Psoas muscle (tissue), 8 donors: Measurements from ENCODE around the gene FZD4. TPM values are rescaled to one million over a fixed set of nuclear protein-coding genes. Genes with fewer than 3 reads are reported as not detected.
A peak's percentile ranks its signal among the peaks of the same experiment; 100 is the strongest.
"Not testable (repeated sequence)": the region's sequence is repeated elsewhere in the genome, so short reads cannot be mapped to it uniquely, and the experiment has no call there.

Experiments used
- ATAC-seq, 4 donors: fragments of 200-7000 bp; cut with Tn5 transposase; one replicate each; pipeline ENCODE4 v1.9.1; 2020; ENCODE audit warnings: moderate library complexity in 3 of 4, mild to moderate bottlenecking in 2 of 4
- DNase-seq, 2 donors: peaks; one replicate each; pipeline ENCODE4 v3.0.0-alpha.2; 2020
- H3K27ac ChIP-seq: fragments of 200-600 bp; one replicate; pipeline ENCODE4 v1.8.0; 2022
- H3K27me3 ChIP-seq, 3 donors: fragments of 200-600 bp in 1 of 3; one replicate each; pipeline versions ENCODE4 v1.6.1 to v1.8.0; 2013 to 2022; ENCODE audit warnings: low read length in 2 of 3, mild to moderate bottlenecking in 2 of 3, moderate library complexity in 1 of 3; ENCODE audit not compliant: insufficient read depth in 3 of 3
- H3K36me3 ChIP-seq, 2 donors: fragments of 200-600 bp in 1 of 2; one replicate each; pipeline versions ENCODE4 v1.6.1 to v1.8.0; 2013 to 2022; ENCODE audit warnings: low read depth in 1 of 2, mild to moderate bottlenecking in 1 of 2, moderate library complexity in 1 of 2; ENCODE audit not compliant: insufficient read depth in 1 of 2
- H3K4me1 ChIP-seq: fragments of 200-600 bp; one replicate; pipeline ENCODE4 v1.8.0; 2022
- H3K4me3 ChIP-seq: fragments of 200-600 bp; one replicate; pipeline ENCODE4 v1.8.0; 2022; ENCODE audit warnings: mild to moderate bottlenecking
- H3K9me3 ChIP-seq: fragments of 200-600 bp; one replicate; pipeline ENCODE4 v1.8.0; 2022
- CTCF ChIP-seq: fragments of 200-600 bp; IDR thresholded peaks from one replicate; pipeline ENCODE4 v1.8.0; 2022; ENCODE audit warnings: antibody characterized with exemption
- WGBS, 3 donors: extraction: QIAGEN DNeasy Blood & Tissue Kit; methylation state at CpG; one replicate each; pipeline versions ENCODE4 v1.1.6 to v1.1.7; 2013; 5-methylcytosine and 5-hydroxymethylcytosine counted together
- intact Hi-C, 2 donors: fragments of 100-400 bp; cut with DNase I; formaldehyde crosslinking; loops; one replicate each; pipeline versions ENCODE4 v1.11.0 to v1.14.2; 2022
- polyA plus RNA-seq, 3 donors: library from polyadenylated mRNA; stranded (reverse); fragments of 200-250 nt; gene quantifications; one replicate each; pipeline ENCODE4 v1.2.3, GENCODE V29; 2013
- total RNA-seq, 4 donors: library from RNA; stranded (reverse); fragmentation: NEBNext Ultra II Directional in 2 of 4; extraction: Animal tissue kit (Norgen Biotek cat#: 25700) in 2 of 4; gene quantifications; one replicate each; pipeline versions ENCODE4 v1.2.1 to v1.2.4, GENCODE V29; 2021 to 2023
- donor health status: healthy with polysubstance abuse.
- donor health status: DM: no; HTN: no; CAD: no; lungs with moderate emphysema.
- donor health status: Bipolar disorder and iron deficiency.
- donor health status: healthy.
- donor health status: DM: yes; HTN: yes; CAD: no.
- donor health status: DM: no; HTN: no; CAD: no.
- donor health status: DM: no; HTN: no; CAD: no.
- donor health status: DM: yes; HTN: yes; CAD: no.

FZD4 gene
- total and polyA plus RNA-seq, 7 donors, result 12.3 to 158 (median 27.5) TPM

GRCh38 chr11:86978247-86978646 lies 23.1 kb upstream of the FZD4 start:
- DNase-seq (peak; percentile 65 to 78), ATAC-seq (peak in 3 of 4 donors; percentile 47 to 74 (median 71))
- WGBS, 3 donors, result 55 to 64% (median 56%) methylated on average over 7 of the region's 7 CpGs

DNA sequence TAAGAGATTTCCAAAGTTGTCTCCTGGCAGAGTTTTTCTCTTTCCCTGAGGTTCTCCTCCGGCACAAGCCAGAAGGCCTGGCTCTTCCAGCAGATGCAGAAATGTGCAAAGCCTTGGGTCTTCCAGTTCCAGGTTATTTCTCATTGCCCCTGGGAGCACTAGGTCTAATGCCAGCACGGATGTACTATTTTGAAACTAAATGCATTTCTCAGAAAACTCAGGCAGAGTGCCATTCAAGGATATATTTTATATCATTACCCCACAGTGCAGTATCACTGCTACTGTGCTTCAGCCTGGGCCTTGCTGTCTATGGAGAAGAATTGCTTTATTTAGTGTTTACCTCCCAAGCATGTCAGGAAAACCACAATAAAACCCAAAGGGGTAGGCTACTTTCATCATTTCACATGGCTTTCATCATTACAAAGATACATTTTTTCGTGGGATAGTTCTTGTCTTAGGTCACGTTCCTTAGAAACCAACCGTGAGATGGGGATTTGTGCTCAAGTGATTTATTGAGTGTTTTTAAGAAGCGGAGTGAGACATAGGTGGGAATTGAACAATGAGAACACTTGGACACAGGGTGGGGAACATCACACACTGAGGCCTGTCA lies 22.4 kb upstream of the FZD4 start:
- DNase-seq (peak; percentile 56 to 77), ATAC-seq (peak; percentile 17 to 63 (median 59))
- WGBS, 3 donors, result 58 to 73% (median 63%) methylated on average over 6 of the region's 6 CpGs
- no peak overlapping the region for H3K27ac ChIP-seq
- H3K9me3 ChIP-seq, result no peaks in the 10 kb centered on the region
- H3K36me3 ChIP-seq, result no peaks in the 10 kb centered on the region
- no peaks in the 10 kb centered on the region for H3K27me3 ChIP-seq
- no peak overlapping the region for H3K4me3 ChIP-seq
- peaks cover 35% of the 10 kb centered on the region for H3K4me1 ChIP-seq
- intact Hi-C loops, result no loop called here
- TF ChIP-seq CTCF, result no peak

More at GRCh38 chr11:86978247-86978646, 23.1 kb upstream of the FZD4 start:
- Histone ChIP-seq H3K4me3 (no peak overlapping the region), H3K4me1 (peaks cover 42% of the 10 kb centered on the region), H3K27me3 (no peaks in the 10 kb centered on the region), H3K36me3 (no peaks in the 10 kb centered on the region), H3K27ac (no peak overlapping the region), H3K9me3 (no peaks in the 10 kb centered on the region)
- intact Hi-C loops, result no loop called here
- TF ChIP-seq CTCF, result no peak

DNA sequence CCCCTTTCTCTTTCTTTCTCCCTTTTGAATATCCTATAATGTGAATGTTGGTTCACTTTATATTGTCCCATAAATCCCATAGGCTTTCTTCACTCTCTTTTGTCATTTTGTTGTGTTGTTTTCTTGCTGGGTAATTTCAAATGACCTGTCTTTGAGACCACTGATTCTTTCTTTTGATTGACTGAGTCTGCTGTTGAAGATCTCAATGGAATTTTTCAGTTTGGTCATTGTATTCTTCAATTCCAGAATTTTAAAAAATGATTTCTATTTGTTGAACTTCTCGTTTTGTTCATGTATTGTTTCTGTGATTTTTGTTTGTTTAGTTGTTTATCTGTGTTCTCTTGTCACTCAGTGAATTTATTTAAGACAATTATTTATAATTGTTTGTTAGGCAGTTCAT lies 17.5 kb upstream of the FZD4 start:
- no peak for DNase-seq
- H3K36me3 ChIP-seq, result no peaks in the 10 kb centered on the region
- H3K4me3 ChIP-seq, result no peak overlapping the region
- no peak for ATAC-seq
- no peak for TF ChIP-seq CTCF
- H3K9me3 ChIP-seq, result no peaks in the 10 kb centered on the region
- H3K27me3 ChIP-seq, result no peaks in the 10 kb centered on the region
- 92 to 96% (median 94%) methylated on average over 1 of the region's 1 CpG for WGBS, 3 donors
- H3K4me1 ChIP-seq, result no peaks in the 10 kb centered on the region
- no peak overlapping the region for H3K27ac ChIP-seq
- intact Hi-C loops, result no loop called here

DNA sequence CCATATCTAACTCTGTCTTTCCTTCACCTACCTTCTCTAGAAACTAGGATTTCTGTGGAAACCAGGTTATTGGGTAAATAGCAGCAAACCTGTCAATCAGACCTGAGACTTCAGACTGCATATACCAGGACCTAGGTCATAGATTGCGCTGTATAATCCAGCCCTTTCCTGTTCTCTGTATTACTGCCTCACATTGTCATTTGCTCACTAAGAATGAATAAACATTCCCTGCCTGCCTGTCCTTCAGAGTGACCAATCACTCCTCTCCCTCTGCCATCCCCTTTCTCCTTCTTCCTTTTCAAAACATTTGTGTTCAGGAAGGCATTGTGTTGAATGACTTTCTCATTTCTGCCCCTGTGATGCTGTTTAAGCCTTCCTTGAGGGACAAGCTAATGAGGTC lies 14.1 kb upstream of the FZD4 start:
- H3K27ac ChIP-seq, result no peak overlapping the region
- DNase-seq (no peak), ATAC-seq (no peak)
- H3K36me3 ChIP-seq, result no peaks in the 10 kb centered on the region
- WGBS, 3 donors, result 85 to 92% (median 90%) methylated on average over 1 of the region's 1 CpG
- no peaks in the 10 kb centered on the region for H3K27me3 ChIP-seq
- no peak for TF ChIP-seq CTCF
- intact Hi-C loops, result no loop called here
- H3K4me1 ChIP-seq, result no peaks in the 10 kb centered on the region
- no peaks in the 10 kb centered on the region for H3K9me3 ChIP-seq
- H3K4me3 ChIP-seq, result no peak overlapping the region

GRCh38 chr11:86967601-86968000 lies 12.4 kb upstream of the FZD4 start:
- H3K4me1 ChIP-seq, H3K27me3 ChIP-seq, H3K36me3 ChIP-seq, H3K9me3 ChIP-seq, H3K4me3 ChIP-seq, ATAC-seq, H3K27ac ChIP-seq, DNase-seq, intact Hi-C loops: not testable (repeated sequence)
- 92 to 94% (median 93%) methylated on average over 7 of the region's 7 CpGs for WGBS, 3 donors
